ENCODE results near the gene CREB3L4. TPM values are rescaled to one million over a fixed set of nuclear protein-coding genes. Genes with fewer than 3 reads are reported as not detected.

CREB3L4 gene
- total and polyA plus RNA-seq, 2 of the 13 experiments (the other 11 are each of a cell fraction or from before 2014, with no cell fraction given) = 9.9 to 18.7 TPM

GRCh38 chr1:153958111-153958960 lies 9.4 kb upstream of the CREB3L4 start, which contains the start of gene CRTC2 (continued):
- TF ChIP-seq HOXA3 (CRISPR knock-in tag; IDR thresholded peaks at IDR 0.05) (peak; percentile 71; the same call in 1 of the 2 replicates), CEBPB (IDR thresholded peaks at IDR 0.05; ENCODE audit: borderline replicate concordance, low read depth, low read length) (no peak), NONO (IDR thresholded peaks at IDR 0.05) (no peak), NONO (CRISPR knock-in tag; conservative IDR thresholded peaks at IDR 0.05) (peak; percentile 67; the same call in 1 of the 2 replicates), ZFP37 (CRISPR knock-in tag; IDR thresholded peaks at IDR 0.05; ENCODE audit: borderline replicate concordance) (no peak), NFRKB (IDR thresholded peaks at IDR 0.05) (no peak), KLF16 (CRISPR knock-in tag; IDR thresholded peaks at IDR 0.05) (peak in 1 of 2 experiments; percentile 75; a peak in 2 of 4 replicates), ZNF296 (CRISPR knock-in tag; conservative IDR thresholded peaks at IDR 0.05) (no peak), DMAP1 (CRISPR knock-in tag; IDR thresholded peaks at IDR 0.05) (no peak), JUN (CRISPR knock-in tag; IDR thresholded peaks at IDR 0.05) (no peak), RXRA (CRISPR knock-in tag; IDR thresholded peaks at IDR 0.05) (no peak), POLR2A (IDR thresholded peaks at IDR 0.05; ENCODE audit: insufficient read depth in 1 of 2, low read depth in 2 of 2, low read length in 2 of 2) (peak in 1 of 2 experiments; percentile 71; a peak in 3 of 4 replicates), ZNF136 (CRISPR knock-in tag; IDR thresholded peaks at IDR 0.05; ENCODE audit: low read depth) (no peak)
- TF ChIP-seq, protein P1, sequence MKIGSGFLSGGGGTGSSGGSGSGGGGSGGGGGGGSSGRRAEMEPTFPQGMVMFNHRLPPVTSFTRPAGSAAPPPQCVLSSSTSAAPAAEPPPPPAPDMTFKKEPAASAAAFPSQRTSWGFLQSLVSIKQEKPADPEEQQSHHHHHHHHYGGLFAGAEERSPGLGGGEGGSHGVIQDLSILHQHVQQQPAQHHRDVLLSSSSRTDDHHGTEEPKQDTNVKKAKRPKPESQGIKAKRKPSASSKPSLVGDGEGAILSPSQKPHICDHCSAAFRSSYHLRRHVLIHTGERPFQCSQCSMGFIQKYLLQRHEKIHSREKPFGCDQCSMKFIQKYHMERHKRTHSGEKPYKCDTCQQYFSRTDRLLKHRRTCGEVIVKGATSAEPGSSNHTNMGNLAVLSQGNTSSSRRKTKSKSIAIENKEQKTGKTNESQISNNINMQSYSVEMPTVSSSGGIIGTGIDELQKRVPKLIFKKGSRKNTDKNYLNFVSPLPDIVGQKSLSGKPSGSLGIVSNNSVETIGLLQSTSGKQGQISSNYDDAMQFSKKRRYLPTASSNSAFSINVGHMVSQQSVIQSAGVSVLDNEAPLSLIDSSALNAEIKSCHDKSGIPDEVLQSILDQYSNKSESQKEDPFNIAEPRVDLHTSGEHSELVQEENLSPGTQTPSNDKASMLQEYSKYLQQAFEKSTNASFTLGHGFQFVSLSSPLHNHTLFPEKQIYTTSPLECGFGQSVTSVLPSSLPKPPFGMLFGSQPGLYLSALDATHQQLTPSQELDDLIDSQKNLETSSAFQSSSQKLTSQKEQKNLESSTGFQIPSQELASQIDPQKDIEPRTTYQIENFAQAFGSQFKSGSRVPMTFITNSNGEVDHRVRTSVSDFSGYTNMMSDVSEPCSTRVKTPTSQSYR (CRISPR knock-in tag; IDR thresholded peaks at IDR 0.05; ENCODE audit: borderline replicate concordance) = no peak
- TF ChIP-seq, protein P2, sequence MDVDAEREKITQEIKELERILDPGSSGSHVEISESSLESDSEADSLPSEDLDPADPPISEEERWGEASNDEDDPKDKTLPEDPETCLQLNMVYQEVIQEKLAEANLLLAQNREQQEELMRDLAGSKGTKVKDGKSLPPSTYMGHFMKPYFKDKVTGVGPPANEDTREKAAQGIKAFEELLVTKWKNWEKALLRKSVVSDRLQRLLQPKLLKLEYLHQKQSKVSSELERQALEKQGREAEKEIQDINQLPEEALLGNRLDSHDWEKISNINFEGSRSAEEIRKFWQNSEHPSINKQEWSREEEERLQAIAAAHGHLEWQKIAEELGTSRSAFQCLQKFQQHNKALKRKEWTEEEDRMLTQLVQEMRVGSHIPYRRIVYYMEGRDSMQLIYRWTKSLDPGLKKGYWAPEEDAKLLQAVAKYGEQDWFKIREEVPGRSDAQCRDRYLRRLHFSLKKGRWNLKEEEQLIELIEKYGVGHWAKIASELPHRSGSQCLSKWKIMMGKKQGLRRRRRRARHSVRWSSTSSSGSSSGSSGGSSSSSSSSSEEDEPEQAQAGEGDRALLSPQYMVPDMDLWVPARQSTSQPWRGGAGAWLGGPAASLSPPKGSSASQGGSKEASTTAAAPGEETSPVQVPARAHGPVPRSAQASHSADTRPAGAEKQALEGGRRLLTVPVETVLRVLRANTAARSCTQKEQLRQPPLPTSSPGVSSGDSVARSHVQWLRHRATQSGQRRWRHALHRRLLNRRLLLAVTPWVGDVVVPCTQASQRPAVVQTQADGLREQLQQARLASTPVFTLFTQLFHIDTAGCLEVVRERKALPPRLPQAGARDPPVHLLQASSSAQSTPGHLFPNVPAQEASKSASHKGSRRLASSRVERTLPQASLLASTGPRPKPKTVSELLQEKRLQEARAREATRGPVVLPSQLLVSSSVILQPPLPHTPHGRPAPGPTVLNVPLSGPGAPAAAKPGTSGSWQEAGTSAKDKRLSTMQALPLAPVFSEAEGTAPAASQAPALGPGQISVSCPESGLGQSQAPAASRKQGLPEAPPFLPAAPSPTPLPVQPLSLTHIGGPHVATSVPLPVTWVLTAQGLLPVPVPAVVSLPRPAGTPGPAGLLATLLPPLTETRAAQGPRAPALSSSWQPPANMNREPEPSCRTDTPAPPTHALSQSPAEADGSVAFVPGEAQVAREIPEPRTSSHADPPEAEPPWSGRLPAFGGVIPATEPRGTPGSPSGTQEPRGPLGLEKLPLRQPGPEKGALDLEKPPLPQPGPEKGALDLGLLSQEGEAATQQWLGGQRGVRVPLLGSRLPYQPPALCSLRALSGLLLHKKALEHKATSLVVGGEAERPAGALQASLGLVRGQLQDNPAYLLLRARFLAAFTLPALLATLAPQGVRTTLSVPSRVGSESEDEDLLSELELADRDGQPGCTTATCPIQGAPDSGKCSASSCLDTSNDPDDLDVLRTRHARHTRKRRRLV (CRISPR knock-in tag; IDR thresholded peaks at IDR 0.05) = 0 out of 2 replicates have a peak, but pooled peaks have one; percentile 28
- TF ChIP-seq, protein P3, sequence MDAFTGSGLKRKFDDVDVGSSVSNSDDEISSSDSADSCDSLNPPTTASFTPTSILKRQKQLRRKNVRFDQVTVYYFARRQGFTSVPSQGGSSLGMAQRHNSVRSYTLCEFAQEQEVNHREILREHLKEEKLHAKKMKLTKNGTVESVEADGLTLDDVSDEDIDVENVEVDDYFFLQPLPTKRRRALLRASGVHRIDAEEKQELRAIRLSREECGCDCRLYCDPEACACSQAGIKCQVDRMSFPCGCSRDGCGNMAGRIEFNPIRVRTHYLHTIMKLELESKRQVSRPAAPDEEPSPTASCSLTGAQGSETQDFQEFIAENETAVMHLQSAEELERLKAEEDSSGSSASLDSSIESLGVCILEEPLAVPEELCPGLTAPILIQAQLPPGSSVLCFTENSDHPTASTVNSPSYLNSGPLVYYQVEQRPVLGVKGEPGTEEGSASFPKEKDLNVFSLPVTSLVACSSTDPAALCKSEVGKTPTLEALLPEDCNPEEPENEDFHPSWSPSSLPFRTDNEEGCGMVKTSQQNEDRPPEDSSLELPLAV (CRISPR knock-in tag; conservative IDR thresholded peaks at IDR 0.05; ENCODE audit: low read depth) = no peak

All from HepG2 (cell line).